HG02852 (cell line): ENCODE data around the gene ZNF256.

ENCODE experiments used
- ATAC-seq: cut with Tn5 transposase; IDR thresholded peaks from one replicate; pipeline ENCODE4 v1.9.1; 2021; ENCODE audit warnings: mild to moderate bottlenecking, moderate library complexity; ENCODE audit not compliant: unreplicated experiment

Gene ZNF256

DNA sequence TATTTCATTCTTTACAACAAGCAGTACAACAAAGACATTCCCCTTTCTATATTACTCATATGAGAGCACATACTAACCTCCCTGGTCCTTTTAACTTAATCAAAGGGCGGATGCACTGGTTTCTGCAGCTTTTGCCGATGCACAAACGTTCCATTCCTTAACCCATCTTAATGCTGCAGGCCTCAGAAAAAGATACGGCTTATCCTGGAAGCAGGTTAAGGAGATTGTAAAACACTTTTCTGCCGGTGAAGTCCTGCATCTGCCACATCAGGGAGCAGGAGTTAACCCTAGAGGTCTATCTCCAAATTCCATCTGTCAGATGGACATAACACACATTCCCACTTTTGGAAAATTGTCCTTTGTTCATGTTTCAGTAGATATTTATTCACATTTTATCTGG is 47.2 kb downstream of the ZNF256 start:
- no peak for ATAC-seq
